HG02938 (cell line): Measurements from ENCODE around the gene SLC25A6.
A peak's percentile ranks its signal among the peaks of the same experiment; 100 is the strongest.
"Not testable (repeated sequence)": the region's sequence is repeated elsewhere in the genome, so short reads cannot be mapped to it uniquely, and the experiment has no call there.

Experiments used
- ATAC-seq: cut with Tn5 transposase; IDR thresholded peaks from one replicate; pipeline ENCODE4 v1.9.1; 2021; ENCODE audit warnings: mild to moderate bottlenecking, moderate library complexity; ENCODE audit not compliant: unreplicated experiment

The SLC25A6 gene

DNA sequence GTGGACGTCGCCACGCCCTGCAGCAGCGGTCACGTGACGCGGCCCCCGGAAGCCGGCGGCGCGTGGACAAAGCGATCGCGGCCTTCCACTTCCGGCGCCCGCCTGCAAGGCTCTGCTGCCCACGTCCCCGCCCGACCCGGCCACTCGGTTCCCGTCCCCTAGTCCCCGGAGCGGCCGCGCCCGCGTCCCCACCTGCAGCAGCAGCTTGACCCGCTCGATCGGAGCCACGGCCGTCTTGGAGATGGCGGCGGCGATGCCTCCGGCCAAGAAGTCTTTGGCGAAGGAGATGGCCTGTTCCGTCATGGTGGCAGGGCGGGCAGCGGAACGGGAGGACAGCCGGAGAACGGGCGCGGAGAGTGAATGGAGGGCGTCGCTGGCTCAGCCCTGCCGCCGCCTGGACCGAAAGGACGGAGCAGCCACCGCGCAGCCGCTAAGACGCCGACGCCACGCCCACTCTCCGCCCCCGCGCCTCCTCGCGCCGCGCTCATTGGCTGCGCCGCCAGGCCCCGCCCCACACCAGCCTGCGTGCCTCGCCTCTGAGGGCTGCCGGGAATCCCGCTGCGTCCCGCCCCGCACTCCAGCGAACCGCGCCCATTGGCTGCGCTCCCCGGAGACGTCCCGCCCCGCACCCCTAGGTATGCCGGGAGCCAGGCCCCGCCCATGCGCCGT, at the start of gene SLC25A6:
SLC25A6 (minus strand) TSS at position 407 of the 669 bp plus-strand sequence; CDS start at position 303, 104 bp downstream.
- peak; percentile 83 for ATAC-seq

DNA sequence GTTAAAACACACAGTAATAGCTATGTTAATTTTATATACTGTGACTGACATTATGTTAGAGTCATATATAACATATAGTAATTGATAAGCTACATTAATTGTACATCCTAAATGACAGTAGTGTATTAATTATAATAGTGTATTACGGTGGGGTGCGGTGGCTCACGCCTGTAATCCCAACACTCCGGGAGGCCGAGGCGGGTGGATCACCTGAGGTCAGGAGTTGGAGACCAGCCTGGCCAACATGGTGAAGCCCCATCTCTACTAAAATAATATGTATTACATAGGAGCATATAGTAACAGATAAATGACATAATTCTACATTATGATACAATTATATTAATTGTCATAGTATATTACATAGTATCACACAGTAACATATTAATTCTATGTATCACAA, 48.6 kb upstream of the SLC25A6 start:
- no peak for ATAC-seq

DNA sequence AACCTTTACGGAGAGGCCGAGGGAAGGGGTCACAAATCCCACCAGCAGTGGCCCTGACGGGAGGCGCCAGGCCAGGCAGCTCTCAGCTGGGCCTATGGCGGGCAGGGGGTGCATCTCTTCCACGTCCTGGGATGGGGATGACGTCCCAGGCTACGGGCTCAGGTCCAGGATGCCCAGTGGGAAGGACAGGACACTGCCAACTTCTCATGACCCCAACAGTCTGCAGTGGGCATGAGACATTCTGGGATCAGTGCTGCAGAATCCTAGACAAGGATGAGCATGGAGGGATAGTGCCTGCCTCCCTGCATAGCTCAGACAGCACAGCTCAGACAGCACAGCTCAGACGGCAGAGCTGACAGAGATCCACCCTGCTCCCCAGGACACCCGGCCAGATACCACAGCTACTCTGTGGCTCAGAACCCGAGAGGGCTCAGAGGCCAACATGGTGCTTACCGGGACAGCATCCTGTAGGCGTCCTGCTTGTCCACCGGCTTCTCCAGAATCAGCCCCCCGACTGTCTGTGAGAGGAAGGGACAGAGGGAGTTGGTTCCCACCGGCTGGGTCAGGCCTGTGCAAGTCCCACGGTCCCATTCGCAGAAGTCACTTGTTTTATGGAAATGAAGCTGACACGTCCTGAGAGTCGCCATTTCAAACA, 43.5 kb upstream of the SLC25A6 start:
- no peak for ATAC-seq

DNA sequence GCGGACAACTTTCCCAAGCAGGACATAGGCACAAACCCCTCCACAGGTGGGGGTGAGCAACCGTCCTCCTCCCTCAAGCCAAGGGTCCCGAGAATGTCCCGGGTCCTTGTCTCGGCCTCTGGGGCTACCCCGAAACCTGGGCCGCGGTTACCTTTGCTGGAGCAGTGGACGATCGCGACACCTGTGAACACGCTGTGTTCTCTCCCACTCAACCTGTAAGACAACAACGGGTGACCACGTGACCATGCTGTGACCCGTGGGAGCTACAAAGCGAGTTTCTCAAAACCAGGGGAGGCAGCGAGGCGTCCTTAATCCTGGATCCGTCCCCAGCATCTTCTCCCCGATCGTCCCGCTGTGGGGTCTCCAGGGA, 42.9 kb upstream of the SLC25A6 start:
- no peak for ATAC-seq

DNA sequence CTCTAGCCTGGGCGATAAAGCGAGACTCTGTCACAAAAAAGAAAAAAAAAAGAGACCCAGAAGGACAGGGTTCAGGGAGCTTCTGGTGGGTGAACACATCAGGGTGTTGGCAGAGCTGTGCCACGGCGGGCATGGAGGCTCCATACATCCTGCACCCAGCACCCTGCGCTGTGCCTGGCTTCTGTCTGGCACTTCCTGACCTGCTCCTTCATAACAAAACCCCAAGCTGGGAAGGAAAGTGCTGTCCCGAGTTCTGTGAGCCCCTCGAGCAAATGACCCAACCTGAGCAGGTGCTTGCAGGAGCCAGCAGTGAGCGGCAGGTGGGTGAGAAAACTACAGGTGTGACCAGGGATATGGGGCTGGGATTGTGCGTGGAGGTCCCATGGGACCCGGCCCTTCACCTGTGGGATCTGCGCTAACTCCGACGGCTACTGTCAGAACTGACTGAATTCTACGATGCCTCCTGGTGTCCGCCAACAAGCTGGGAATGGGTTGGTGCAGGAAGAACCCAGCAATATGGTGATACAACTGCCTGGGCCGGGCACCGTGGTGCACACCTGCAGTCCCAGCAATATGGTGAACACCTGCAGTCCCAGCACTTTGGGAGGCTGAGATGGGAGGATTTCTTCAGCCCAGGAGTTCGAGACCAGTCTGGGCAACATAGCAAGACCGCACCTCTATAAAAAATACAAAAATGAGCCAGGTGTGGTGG, 41.9 kb upstream of the SLC25A6 start:
- no peak for ATAC-seq

DNA sequence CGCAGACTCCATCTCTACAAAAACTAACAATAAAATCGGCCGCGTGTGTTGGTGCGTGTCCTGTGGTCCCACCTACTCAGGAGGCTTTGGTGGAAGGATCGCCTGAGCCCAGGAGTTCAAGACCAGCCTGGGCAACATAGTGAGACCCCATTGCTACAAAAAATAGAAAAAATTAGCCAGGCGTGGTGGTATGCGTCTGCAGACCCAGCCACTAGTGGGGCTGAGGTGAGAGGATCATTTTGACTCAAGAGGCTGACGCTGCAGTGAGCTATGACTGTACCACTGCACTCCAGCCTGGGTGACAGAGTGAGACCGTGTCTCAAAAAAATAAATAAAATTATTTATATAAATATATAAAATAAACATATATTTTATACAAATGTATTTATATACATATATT, 38.5 kb upstream of the SLC25A6 start:
- ATAC-seq: no peak

DNA sequence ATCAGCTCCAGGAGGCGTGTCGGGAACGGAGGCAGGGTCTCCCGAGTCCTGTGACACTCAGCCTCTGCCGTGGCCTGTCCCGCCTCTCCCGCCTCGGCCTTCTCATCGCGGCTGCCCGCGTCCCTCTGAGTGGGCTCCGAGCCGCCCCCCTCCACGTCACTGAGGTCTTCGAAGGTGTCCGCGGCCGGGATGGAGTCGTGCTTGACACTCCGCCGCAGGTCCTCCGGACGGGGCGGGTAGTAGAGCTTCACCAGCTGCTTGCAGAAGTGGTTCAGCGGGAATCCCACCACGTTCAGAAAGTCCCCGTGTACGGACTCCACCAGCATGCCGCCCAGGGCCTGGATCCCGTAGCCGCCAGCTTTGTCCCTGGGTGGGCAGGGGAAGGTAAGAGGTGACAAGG, 35.8 kb upstream of the SLC25A6 start:
- ATAC-seq: no peak

DNA sequence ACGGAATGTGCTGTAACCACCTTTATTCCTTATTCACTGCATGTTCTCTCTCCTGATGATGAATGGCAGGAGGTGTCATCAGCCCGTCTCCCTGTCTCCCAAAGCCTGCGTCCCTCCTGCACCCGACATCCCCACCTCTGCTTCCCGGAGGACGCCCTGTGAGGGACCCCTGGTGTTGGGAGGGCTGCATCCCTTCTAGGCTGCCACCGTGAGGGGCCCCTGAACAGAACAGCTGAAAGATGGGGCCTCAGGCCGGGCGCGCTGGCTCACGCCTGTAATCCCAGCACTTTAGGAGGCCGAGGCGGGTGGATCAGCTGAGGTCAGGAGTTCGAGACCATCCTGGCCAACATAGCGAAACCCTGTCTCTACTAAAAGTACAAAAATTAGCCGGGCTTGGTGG, 34.4 kb upstream of the SLC25A6 start:
- ATAC-seq: not testable (repeated sequence)

DNA sequence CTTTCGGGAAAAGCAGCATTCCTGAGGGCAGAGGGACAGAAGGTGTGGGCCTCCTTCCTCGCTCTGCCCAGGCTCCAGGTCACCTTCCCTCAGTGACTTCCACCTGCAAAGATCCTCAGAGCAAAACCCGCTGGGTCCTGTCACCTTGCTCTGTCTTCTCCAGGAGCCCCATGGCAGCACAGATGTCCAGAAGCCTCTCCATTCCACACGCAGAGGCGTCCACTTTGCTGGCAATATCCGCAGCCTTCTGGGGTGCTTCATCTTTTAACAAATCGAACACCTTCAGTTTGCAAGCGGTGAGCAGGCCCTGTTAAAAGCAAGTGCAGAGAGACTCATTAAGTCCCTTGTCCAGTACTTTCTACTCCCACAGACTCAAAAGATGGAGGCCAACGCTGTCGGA, 33.5 kb upstream of the SLC25A6 start:
- no peak for ATAC-seq

DNA sequence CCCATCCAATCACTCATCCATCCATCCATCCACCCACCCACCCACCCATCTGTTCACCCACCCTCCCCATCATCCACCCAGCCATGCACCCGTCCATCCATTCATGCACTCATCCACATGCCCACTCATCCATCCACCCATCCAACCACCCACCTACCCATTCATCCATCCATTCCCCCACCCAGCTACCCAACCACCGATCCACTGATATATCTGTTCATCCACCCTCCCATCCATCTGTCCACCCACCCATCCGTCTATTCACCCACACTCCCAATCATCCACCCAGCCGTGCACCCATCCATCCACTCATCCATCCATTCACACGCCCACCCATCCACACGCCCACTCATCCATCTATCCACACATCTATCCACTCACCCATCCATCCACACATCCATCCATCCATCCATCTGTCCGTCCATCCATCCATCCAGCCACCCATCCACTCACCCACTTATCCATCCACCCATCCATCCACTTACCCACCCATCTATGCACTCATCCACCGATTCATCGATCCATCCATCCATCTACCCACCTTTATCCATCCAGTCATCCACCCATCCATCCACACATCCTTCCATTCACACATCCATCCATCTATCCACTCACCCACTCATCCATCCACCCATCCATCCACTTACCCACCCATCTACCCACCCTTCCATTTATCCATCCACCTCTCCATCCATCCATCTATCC, 32.4 kb upstream of the SLC25A6 start:
- ATAC-seq: no peak

DNA sequence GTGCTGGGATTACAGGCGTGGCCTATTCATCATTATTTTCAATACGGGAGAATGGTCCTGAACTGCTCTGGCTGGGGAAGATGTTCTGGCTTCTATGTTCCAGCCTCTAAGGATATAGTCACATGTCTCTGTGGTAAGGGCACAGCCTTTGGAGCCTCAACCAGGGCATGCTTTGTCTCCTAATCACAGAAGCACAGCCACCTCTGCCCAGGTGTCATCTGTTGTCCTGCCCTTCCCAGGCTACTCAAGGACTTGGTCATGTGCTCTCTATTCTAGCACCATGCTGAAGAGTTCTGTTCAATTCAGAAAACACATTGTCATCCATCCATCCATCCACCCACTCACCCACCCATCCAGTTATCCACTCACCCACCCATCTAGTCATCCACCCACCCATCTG, 31.3 kb upstream of the SLC25A6 start:
- ATAC-seq: no peak

DNA sequence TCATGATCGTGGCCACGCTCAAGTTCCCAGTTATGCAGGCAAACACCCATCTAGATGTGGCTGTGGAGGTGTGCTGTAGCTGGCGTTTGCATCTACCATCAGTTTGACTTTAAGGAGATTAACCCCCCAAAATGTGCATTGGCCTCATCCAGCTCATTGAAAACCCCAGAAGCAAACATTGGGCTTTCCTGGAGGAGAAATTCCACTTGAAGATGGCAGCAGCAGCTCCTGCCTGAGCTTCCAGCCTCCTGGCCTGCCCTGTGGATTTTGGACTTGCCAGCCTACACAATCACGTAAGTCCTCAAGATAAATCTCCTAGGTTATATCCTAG, 30.2 kb upstream of the SLC25A6 start:
- ATAC-seq: no peak

DNA sequence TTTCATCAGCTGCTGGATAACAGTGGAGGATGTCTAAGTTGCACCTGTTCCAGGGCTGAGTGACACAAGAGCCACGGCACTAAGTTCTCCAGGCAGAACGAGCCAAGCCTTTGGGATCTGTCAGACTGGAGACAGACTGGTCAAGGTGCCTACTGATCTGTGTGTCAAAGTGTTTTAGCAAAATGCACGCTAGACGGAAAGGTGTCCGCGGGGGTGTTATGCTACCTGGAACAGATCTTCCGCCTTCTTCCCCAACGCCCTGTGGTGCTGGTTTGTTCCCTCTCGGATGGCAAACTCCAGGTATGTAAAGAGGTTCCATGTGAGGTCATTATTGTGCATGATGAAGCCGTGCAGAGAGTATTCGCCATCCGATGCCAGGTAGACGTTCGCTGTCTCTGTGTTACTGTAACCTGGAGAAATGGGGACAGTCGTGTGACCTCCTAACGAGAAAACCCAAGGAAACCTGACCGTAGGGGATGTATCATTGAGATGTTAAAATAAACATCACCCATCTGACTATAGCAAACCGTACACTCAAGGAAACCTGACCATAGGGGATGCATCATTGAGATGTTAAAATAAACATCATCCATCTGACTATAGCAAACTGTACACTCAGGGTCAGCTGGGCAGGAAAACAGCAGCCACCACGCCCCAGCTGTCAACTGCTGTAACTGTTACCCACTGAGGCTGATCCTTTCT, 29.7 kb upstream of the SLC25A6 start:
- ATAC-seq: no peak

DNA sequence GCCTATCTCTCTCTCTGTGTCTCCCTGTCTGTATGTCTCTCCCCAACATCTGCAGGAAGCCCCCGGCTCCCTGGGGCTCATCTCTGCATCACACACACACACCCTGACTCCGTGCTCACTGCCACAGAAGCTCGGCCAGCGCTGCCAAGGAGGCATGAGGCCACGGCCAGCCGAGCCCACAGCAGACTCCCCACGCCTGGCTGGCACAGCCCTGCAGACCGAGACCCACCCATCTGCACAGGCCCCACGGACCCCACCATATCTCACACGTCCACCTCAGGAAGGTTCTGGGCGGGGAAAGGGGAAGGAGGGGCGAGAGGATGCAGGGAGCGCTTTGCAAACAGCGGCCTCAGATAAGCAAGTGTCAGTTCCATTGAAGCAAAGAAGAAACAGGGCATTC, 28.5 kb upstream of the SLC25A6 start:
- no peak for ATAC-seq

DNA sequence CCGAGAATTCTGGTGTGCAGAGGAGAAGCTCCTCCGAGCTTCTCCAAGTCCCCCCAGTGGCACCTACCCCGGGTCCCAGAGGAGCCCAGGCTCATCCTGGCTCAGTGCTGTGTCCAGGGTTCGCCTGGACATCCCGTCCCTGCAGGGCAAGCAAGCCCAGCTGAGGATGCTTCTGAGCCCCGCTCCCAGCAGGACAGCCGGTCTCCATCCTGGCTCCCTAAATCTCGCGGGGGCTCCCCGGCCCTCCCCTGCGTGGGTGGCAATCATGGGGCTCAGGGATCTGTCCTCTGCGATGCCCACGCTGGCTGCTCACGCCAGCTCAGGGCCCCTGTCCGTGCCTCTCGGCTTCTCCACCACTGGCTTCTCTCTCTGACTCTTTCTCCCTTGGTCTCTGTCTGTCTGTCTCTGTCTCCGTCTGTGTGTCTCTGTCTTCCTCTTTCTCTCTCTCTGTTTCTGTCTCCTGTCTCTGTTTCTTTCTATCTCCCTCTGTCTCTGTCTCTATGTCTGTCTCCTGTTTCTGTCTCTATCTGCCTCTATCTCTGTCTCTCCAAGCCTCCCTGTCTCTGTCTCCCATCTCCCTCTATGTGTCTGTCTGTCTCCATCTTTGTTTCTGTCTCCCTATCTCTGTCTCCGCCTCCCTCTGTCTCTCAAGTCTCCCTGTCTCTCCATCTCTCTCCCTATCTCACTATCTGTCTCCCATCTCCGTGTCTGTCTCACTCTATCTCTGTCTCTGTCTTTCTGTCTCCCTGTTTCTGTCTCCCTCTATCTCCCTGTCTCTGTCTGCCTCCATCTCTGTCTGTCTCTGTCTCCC, 27.8 kb upstream of the SLC25A6 start:
- no peak for ATAC-seq

DNA sequence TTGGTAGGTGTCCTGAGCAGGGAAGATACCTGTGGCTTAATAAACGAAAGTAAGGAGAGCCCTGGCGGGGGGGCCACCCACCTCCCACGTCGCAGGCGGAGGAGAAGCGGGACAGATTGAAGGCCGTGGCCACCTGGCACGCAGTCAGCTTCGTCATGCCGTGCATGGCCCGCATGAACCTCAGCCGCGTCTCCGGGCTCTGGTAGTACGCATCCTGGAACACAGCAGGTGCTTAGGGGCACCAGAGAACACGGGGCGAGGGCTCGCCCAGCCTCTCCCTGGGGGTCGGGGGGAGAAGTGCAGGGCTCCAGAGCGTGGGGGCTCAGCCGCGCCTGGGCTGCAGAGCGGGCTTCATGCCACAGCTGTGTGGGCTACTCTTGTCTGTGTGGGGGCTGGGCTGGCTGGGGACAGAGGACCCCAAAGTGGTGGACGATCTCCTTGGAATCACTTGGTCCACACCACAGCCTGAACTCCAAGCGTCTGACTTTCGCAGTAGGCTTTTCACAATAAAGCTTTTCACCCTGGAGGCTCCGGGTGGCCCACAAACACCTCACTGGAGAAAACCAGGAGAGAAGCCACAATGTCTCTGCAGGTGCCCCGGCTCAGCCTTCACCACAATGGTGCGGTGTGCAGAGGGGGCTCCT, 27.1 kb upstream of the SLC25A6 start:
- no peak for ATAC-seq

DNA sequence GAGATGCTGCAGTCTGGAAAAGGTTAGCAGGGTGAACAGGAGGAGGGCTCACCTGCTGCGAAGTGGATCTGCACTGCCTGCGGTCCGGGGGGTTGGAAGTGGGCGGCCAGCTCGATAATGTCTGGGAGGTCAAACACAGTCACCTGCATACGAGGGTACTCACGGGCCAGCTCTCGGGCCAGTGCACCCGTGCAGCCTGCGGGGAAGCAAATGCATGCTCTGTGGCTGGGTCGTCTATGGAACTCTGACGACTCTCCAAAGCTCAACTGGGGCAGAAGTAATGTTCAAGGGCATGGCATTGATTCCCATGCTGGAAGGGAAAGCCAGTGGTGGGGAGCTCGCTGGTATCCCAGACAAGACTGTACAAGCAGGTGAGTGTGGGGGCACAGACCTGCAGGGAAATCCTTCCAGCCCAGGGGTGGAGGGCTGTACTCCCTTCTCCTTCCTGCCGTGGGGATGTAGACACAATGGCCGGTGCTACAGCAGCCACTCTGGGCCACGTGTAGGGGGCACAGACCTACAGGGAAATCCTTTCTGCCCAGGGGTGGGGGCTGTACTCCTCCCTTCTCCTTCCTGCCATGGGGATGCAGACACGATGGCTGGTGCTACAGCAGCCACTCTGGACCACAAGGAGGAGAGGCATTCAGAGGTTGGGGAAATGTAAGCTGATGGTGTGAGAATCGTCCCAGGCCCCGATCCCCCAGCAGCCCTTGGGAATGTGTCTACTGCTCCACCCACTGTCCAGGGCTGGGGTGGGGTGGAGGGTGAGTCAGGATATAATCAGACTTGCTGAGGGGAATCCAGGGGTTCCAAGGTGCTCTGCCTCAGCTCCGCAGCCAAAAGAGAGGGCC, 26.2 kb upstream of the SLC25A6 start:
- no peak for ATAC-seq

DNA sequence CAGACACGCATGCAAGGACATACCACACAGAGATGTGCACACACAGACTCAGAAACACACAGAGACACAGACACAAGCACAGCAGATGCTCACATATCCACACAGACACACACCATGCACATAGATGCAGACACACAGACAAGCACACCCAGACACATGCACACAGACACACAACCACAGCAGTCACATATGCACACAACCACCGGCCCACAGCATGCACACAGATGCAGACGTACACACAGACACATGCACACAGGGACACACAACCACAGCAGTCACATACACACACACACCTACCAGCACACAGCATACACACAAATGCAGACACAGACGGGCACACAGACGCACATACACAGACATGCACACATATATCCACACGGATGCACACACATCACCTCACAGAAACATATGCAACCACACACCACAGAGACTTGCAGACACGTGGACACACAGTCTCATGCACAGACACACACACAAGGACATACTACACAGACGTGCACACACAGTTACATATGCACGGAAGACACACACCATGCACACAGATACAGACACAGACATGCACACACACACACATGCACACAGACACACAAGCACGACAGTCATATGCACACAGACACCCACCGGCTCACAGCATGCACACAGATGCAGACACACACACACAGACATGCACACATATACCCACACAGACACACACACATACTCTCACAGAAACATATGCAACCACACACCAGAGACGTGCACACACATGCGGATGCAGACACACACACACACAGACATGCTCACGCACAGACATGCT, 25.2 kb upstream of the SLC25A6 start:
- no peak for ATAC-seq
